SK-N-SH (cell line): ENCODE data around the gene MCC. TPM values are rescaled to one million over a fixed set of nuclear protein-coding genes. Genes with fewer than 3 reads are reported as not detected.

ENCODE experiments used
- CTCF ChIA-PET: fragments of 300-600, 350-600 bp; formaldehyde crosslinking; extraction: SDS; loops from one replicate; lab custom pipeline; 2021; lab: Yijun Ruan, JAX
- POLR2A ChIA-PET: fragments of 350-600 bp; sonication (Branson Sonifier 250); formaldehyde crosslinking; extraction: SDS; loops from one replicate; lab custom pipeline; 2020; ENCODE audit warnings: antibody characterized with exemption, inconsistent platforms; lab: Yijun Ruan, JAX
- DNase-seq: peaks from one replicate; pipeline ENCODE4 v3.0.0; 2012
- H2AFZ ChIP-seq: fragments of 200-600 bp; sonication (generic); 2 replicates; pipeline ENCODE4 v1.8.1; 2016; ENCODE audit warnings: antibody characterized with exemption, mild to moderate bottlenecking, low read depth
- H3F3A ChIP-seq: fragments of 200-600 bp; sonication (generic); replicated peaks from 2 replicates; pipeline ENCODE3; 2016; ENCODE audit warnings: antibody characterized with exemption, mild to moderate bottlenecking; ENCODE audit not compliant: insufficient read depth
- H3K27ac ChIP-seq, 2 experiments: fragments of 200-500 bp in 1 of 2; fragments of 200-600 bp in 1 of 2; sonication (Bioruptor generic) in 1 of 2; sonication (generic), shearing (Covaris generic) in 1 of 2; 2 replicates each; pipeline versions ENCODE4 v1.5.1 to v1.6.1; 2014 to 2016; ENCODE audit warnings: low read depth in 2 of 2, inconsistent platforms in 1 of 2, low read length in 1 of 2, mild to moderate bottlenecking in 1 of 2, mixed read lengths in 1 of 2
- H3K27me3 ChIP-seq: fragments of 200-600 bp; sonication (generic), shearing (Covaris generic); 2 replicates; pipeline ENCODE4 v1.6.1; 2016; ENCODE audit warnings: mixed run types; ENCODE audit not compliant: insufficient read depth
- H3K36me3 ChIP-seq, 2 experiments: fragments of 200-500 bp in 1 of 2; fragments of 200-600 bp in 1 of 2; sonication (Bioruptor generic) in 1 of 2; sonication (generic) in 1 of 2; replicated peaks in 1 of 2; 2 replicates each; pipeline versions ENCODE3 to v1.5.1; 2014 to 2016; ENCODE audit warnings: low read length in 1 of 2, mild to moderate bottlenecking in 1 of 2; ENCODE audit not compliant: insufficient read depth in 2 of 2, control insufficient read depth in 1 of 2
- H3K4me1 ChIP-seq, 2 experiments: fragments of 200-500 bp in 1 of 2; fragments of 200-600 bp in 1 of 2; sonication (Bioruptor generic) in 1 of 2; sonication (generic), shearing (Covaris generic) in 1 of 2; 2 replicates each; pipeline versions ENCODE4 v1.5.1 to v1.6.1; 2014 to 2016; ENCODE audit warnings: low read depth in 1 of 2, low read length in 1 of 2, mixed run types in 1 of 2; ENCODE audit not compliant: insufficient read depth in 2 of 2, control insufficient read depth in 1 of 2
- H3K4me2 ChIP-seq: fragments of 200-600 bp; sonication (generic), shearing (Covaris generic); 2 replicates; pipeline ENCODE4 v1.6.1; 2017; ENCODE audit warnings: mixed run types
- H3K4me3 ChIP-seq, 2 experiments: fragments of 200-500 bp in 1 of 2; fragments of 200-600 bp in 1 of 2; sonication (Bioruptor generic) in 1 of 2; sonication (generic), shearing (Covaris generic) in 1 of 2; 2 replicates each; pipeline versions ENCODE4 v1.5.1 to v1.8.1; 2014 to 2016; ENCODE audit warnings: low read depth in 2 of 2, inconsistent platforms in 1 of 2, low read length in 1 of 2, mild to moderate bottlenecking in 1 of 2, mixed read lengths in 1 of 2, moderate library complexity in 1 of 2
- H3K79me2 ChIP-seq: fragments of 200-600 bp; sonication (generic); 2 replicates; pipeline ENCODE4 v1.8.1; 2017; ENCODE audit warnings: mild to moderate bottlenecking; ENCODE audit not compliant: insufficient read depth
- H3K9ac ChIP-seq: fragments of 200-600 bp; sonication (generic); 2 replicates; pipeline ENCODE4 v1.6.1; 2017; ENCODE audit warnings: mixed run types
- H3K9me2 ChIP-seq: fragments of 200-600 bp; sonication (generic); 2 replicates; pipeline ENCODE4 v1.6.1; 2017; ENCODE audit warnings: mixed run types
- H3K9me3 ChIP-seq: fragments of 200-600 bp; sonication (generic); 2 replicates; pipeline ENCODE4 v1.6.1; 2017; ENCODE audit warnings: mixed run types, mild to moderate bottlenecking, moderate library complexity
- H4K20me1 ChIP-seq: fragments of 200-600 bp; sonication (generic); 2 replicates; pipeline ENCODE4 v1.6.1; 2017; ENCODE audit warnings: mild to moderate bottlenecking, mixed run types; ENCODE audit not compliant: insufficient read depth
- EP300 ChIP-seq, 2 experiments: IDR thresholded peaks; 2 replicates each; pipeline versions ENCODE4 v1.4.0 to v1.6.1; 2012; ENCODE audit warnings: borderline replicate concordance in 1 of 2, low read depth in 1 of 2, low read length in 1 of 2
- EZH2phosphoT487 ChIP-seq: fragments of 200-600 bp; sonication (generic); IDR thresholded peaks from 2 replicates; pipeline ENCODE4 v1.6.1; 2017; ENCODE audit warnings: low read depth, mixed run types, mild to moderate bottlenecking, antibody characterized with exemption, moderate library complexity, borderline replicate concordance
- FOXJ3 ChIP-seq: sonication (generic); formaldehyde crosslinking; IDR thresholded peaks from 2 replicates; pipeline ENCODE4 v1.5.1; 2020; ENCODE audit warnings: mild to moderate bottlenecking, missing genetic modification reagents
- FOXM1 ChIP-seq: IDR thresholded peaks from 2 replicates; pipeline ENCODE4 v1.4.0; 2012; ENCODE audit warnings: low read depth, mild to moderate bottlenecking
- GATA2 ChIP-seq: sonication (generic); formaldehyde crosslinking; IDR thresholded peaks from 2 replicates; pipeline ENCODE4 v1.5.0; 2020; ENCODE audit warnings: mild to moderate bottlenecking, missing genetic modification reagents
- JUND ChIP-seq: IDR thresholded peaks from 2 replicates; pipeline ENCODE4 v1.4.0; 2012
- POLR2AphosphoS5 ChIP-seq: IDR thresholded peaks from 2 replicates; pipeline ENCODE4 v1.6.1; 2012; ENCODE audit warnings: low read depth, low read length
- RXRA ChIP-seq: IDR thresholded peaks from 2 replicates; pipeline ENCODE4 v1.4.0; 2012; ENCODE audit warnings: low read depth, mild to moderate bottlenecking, borderline replicate concordance
- SIN3A ChIP-seq: IDR thresholded peaks from 2 replicates; pipeline ENCODE4 v1.6.1; 2012; ENCODE audit warnings: low read depth, mild to moderate bottlenecking, low read length, moderate library complexity, borderline replicate concordance
- YY1 ChIP-seq: IDR thresholded peaks from 2 replicates; pipeline ENCODE4 v1.4.0; 2012; ENCODE audit warnings: low read depth, mild to moderate bottlenecking
- WGBS: methylation state at CpG from one replicate; pipeline ENCODE4 v1.1.6; 2017; ENCODE audit warnings: low lambda C conversion rate; 5-methylcytosine and 5-hydroxymethylcytosine counted together
- polyA plus RNA-seq, 3 experiments: library from polyadenylated mRNA; depleted of rRNA; stranded (reverse); fragments of >200 nt; gene quantifications; 2 replicates each; pipeline ENCODE4 v1.2.3, GENCODE V29; 2012
- TF ChIP-seq, protein P1 (sequence below): IDR thresholded peaks from 2 replicates; pipeline ENCODE4 v1.6.1; 2012; ENCODE audit warnings: mild to moderate bottlenecking, low read depth, low read length, moderate library complexity

The MCC gene
- polyA plus RNA-seq, 1 of the 3 experiments (the other 2 are of a cell fraction): 3.6 TPM

DNA sequence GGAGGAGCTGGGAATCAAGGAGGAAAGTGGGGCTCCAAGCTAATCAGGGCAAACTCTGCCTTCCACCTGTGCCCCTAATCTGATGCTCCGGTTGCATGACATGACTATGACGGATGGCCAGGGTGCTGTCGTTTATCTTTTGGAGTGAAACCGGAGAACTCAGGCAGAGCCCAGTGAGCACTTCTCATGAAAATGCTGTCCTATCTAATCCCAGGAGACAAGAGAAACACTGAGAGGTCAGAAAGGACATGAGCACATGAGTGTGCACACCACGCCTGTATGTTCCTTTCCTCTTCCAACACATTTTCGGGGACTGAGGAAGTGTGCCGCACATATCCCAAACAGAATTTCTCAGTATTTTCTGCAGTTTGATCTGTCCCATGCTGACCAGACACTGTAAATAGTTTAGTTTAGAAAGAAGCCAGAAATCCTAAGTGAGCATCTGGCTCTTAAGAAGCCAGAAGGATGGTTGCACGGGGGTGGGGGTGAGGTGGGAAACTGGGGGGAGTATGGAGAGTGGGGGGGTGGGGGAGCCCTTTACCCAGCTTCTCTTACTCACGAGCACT, 270.6 kb downstream of the MCC start:
- Histone ChIP-seq H3K79me2 (no peaks in the 10 kb centered on the region), H3F3A (no peaks in the 10 kb centered on the region), H2AFZ (no peak overlapping the region), H3K4me3 (no peak overlapping the region), H3K4me1 (peaks cover 0 to 27% of the 10 kb centered on the region in 2 experiments; a peak in 2 of 4 replicates), H4K20me1 (no peaks in the 10 kb centered on the region), H3K9ac (no peak overlapping the region), H3K36me3 (no peaks in the 10 kb centered on the region), H3K9me2 (no peaks in the 10 kb centered on the region), H3K27me3 (no peaks in the 10 kb centered on the region), H3K9me3 (no peaks in the 10 kb centered on the region), H3K4me2 (no peak overlapping the region), H3K27ac (no peak overlapping the region; a peak in 1 of 4 replicates)
- no peak for DNase-seq
- WGBS: 57% methylated on average over 9 of the region's 9 CpGs
- TF ChIP-seq RXRA: no peak
- no peak for TF ChIP-seq EP300 (IDR thresholded peaks at IDR 0.05; ENCODE audit: borderline replicate concordance in 1 of 2, low read depth in 1 of 2, low read length in 1 of 2)
- TF ChIP-seq EZH2phosphoT487: no peak
- no peak for TF ChIP-seq FOXJ3 (CRISPR knock-in tag)
- TF ChIP-seq JUND: no peak
- TF ChIP-seq SIN3A: no peak
- ChIA-PET CTCF (interaction anchor here (1.6 kb wide), 1 partner anchor 119 kb away, joined by 4 read pairs; no protein-coding TSS in a partner anchor), POLR2A (no interaction called here)

DNA sequence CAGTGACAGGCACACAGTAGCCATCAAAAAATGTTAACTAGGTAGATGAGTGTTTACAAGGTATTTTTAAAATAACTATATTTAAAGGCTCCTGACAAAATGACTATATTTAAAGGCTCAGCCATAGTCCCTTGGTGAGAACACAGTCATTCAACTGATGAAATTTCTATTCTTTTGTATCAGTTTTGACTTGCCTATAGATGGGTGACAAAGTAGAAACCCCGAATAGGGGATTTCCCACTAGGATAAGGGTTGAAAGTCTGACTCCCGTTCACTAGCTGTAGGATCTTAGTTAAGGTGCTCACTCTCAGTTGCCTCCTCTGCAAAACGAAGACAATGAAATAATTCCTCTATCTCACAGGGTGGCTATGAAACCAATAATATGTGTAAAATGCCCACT, 271.7 kb downstream of the MCC start:
- DNase-seq: no peak
- no peak overlapping the region for H3K9ac ChIP-seq
- no peaks in the 10 kb centered on the region for H4K20me1 ChIP-seq
- no peaks in the 10 kb centered on the region for H3K9me3 ChIP-seq
- H3K79me2 ChIP-seq: no peaks in the 10 kb centered on the region
- H3K4me3 ChIP-seq: no peak overlapping the region
- no peak overlapping the region for H2AFZ ChIP-seq
- CTCF ChIA-PET: no interaction called here
- H3F3A ChIP-seq: no peaks in the 10 kb centered on the region
- POLR2A ChIA-PET: no interaction called here
- 37% methylated on average over 3 of the region's 3 CpGs for WGBS
- no peaks in the 10 kb centered on the region for H3K27me3 ChIP-seq
- peaks cover 0 to 37% of the 10 kb centered on the region in 2 experiments; a peak in 2 of 4 replicates for H3K4me1 ChIP-seq
- H3K36me3 ChIP-seq: no peaks in the 10 kb centered on the region
- TF ChIP-seq, protein P1, sequence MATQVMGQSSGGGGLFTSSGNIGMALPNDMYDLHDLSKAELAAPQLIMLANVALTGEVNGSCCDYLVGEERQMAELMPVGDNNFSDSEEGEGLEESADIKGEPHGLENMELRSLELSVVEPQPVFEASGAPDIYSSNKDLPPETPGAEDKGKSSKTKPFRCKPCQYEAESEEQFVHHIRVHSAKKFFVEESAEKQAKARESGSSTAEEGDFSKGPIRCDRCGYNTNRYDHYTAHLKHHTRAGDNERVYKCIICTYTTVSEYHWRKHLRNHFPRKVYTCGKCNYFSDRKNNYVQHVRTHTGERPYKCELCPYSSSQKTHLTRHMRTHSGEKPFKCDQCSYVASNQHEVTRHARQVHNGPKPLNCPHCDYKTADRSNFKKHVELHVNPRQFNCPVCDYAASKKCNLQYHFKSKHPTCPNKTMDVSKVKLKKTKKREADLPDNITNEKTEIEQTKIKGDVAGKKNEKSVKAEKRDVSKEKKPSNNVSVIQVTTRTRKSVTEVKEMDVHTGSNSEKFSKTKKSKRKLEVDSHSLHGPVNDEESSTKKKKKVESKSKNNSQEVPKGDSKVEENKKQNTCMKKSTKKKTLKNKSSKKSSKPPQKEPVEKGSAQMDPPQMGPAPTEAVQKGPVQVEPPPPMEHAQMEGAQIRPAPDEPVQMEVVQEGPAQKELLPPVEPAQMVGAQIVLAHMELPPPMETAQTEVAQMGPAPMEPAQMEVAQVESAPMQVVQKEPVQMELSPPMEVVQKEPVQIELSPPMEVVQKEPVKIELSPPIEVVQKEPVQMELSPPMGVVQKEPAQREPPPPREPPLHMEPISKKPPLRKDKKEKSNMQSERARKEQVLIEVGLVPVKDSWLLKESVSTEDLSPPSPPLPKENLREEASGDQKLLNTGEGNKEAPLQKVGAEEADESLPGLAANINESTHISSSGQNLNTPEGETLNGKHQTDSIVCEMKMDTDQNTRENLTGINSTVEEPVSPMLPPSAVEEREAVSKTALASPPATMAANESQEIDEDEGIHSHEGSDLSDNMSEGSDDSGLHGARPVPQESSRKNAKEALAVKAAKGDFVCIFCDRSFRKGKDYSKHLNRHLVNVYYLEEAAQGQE: no peak
- no peak for TF ChIP-seq EZH2phosphoT487
- TF ChIP-seq YY1: no peak
- no peak for TF ChIP-seq POLR2AphosphoS5
- no peak for TF ChIP-seq GATA2 (CRISPR knock-in tag)
- TF ChIP-seq FOXM1: no peak
- TF ChIP-seq, all 33 proteins: peak for 0
- Histone ChIP-seq H3K4me2 (no peak overlapping the region), H3K9me2 (no peaks in the 10 kb centered on the region), H3K27ac (no peak overlapping the region)
